KBM-7 (cell line): ENCODE data around the gene TTC24.
"Not testable (repeated sequence)": the region's sequence is repeated elsewhere in the genome, so short reads cannot be mapped to it uniquely, and the experiment has no call there.

Experiments used
- DNase-seq: peaks from one replicate; pipeline ENCODE4 v3.0.0-alpha.2; 2015
- in situ Hi-C: fragments of 300-500 bp; cut with MboI; formaldehyde crosslinking; loops from 2 replicates; pipeline ENCODE4 v1.14.3; 2020; ENCODE audit warnings: low sequenced_read_pairs, low pct_unique_long_range_greater_than_20kb, mixed read lengths

The TTC24 gene

DNA sequence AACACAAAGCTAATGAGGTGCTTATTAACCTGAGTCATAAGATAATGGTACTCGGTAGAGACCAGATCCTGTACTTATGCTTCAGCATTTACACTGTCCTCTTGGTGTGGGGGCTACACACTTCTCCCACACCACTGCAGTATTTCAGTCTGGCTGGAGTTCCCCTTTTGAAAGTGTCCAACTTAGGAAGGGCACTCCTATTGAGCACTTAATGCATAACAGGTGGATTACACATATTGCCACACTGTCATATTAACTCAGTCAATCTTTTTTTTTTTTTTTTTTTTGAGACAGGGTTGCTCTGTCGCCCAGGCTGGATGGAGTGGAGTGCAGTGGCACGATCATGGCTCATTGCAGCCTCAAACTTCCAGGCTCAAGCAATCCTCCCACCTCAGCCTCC lies 20.3 kb downstream of the TTC24 start:
- peak; percentile 83 for DNase-seq
- in situ Hi-C loops = loop anchor here (10.0 kb wide), 1 partner anchor 135 kb away; no protein-coding TSS in a partner anchor

DNA sequence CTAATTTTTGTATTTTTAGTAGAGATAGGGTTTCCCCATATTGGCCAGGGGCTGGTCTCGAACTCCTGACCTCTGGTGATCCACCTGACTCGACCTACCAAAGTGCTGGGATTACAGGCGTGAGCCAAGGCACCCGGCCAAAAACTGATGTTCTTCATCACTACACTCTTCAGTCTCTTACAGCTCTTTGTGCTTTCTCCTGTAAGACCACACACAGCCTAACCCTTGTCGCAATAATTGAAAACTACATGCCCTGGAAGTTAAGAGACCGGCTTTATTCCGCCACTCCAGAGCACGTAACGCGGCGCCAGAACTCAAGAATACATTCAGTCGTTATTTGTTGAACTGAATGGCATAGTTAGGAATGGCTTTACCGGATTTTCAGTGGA lies 21.2 kb downstream of the TTC24 start:
- in situ Hi-C loops = no loop called here
- DNase-seq = no peak

DNA sequence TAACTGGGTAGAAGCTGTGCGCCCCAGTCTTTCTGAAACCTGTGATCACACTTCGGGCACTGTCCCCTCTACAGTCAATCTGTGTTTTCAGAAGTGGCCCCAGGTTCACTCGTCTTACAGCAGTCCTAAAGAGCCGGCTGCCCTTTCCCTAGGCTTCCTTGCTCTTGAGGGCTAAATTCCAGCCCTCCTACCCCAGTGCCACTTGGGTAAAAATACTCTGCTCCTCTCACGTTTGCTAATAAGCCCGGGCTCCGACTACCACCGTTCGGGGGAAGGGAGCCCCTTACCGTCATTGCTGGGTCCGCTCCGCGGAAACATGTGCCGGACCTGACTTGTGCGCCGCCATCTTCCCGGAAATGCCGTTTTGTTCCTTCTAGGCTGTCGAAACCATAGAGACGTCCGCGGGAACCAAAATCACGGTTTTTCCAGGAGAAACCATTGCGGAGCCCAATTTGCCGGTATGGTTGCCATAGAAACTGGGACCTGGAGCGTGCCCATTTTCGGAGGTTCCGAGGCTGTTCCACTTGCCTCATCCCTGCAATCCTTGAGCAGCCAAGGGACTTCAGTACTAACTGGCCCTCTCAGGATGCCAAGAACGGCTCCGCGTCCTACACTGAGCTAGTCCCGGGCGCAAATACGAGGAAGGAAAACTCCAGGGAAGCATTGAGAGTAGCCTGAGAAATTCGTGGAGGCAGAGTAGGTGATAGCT lies 21.8 kb downstream of the TTC24 start, which contains the start of gene GPATCH4:
Gene GPATCH4 (minus strand): TSS at position 358 of the 709 bp plus-strand sequence.
- peak; percentile 87 for DNase-seq
- in situ Hi-C loops = no loop called here

DNA sequence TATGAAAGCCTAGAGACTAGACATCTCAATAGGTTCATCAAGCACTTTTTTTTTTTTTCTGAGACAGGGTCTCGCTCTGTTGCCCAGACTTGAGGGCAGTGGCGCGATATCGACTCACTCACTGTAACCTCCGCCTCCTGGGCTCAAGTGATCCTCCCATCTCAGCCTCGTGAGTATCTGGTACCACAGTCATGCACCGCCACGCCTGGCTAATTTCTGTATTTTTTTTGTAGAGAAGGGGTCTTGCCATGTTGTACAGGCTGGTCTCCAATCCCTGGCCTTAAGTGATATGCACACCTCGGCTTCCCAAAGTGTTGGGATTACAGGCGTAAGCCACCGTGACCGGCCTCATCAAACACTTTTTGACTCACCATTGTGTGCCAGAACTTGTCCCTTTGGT lies 22.4 kb downstream of the TTC24 start:
- in situ Hi-C loops = no loop called here
- no peak for DNase-seq

DNA sequence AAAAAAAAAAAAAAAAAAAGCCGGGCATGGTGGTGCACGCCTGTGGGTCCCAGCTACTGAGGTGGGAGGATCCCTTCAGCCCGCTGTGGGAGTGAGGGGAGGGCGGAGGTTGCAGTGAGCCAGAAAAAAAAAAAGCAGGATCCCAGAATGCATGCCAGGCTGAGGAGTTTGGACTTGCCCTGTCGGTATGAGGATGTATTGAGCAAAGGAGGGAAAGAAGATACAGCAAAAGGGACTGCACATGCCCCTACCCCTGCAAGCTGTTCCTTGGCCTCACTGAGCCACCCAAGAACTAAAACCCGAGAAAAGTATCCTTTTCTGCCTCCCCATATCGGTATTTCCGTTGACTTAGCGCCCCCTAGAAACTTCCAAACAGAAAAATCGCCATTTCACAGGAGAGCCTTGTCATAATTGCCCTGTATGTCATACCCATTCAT lies 23.1 kb downstream of the TTC24 start:
- DNase-seq = peak; percentile 52
- in situ Hi-C loops = no loop called here

DNA sequence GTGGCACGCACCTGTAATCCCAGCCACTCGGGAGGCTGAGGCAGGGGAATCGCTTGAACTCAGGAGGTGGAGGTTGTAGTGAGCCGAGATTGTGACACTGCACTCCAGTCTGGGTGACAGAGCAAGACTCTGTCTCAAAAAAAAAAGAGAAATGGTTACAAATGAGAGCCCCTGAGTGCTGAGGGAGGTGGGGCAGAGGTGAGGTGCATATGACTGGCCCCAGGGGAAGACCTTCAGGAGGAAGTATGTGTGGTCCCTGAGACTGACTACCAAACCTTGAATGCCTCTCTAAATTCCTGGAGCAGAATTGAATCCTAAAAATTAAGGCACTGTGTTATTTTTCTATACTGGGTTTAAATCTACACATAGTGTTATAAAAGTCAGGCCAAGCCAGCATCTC lies 27.8 kb downstream of the TTC24 start:
- DNase-seq, in situ Hi-C loops: not testable (repeated sequence)

DNA sequence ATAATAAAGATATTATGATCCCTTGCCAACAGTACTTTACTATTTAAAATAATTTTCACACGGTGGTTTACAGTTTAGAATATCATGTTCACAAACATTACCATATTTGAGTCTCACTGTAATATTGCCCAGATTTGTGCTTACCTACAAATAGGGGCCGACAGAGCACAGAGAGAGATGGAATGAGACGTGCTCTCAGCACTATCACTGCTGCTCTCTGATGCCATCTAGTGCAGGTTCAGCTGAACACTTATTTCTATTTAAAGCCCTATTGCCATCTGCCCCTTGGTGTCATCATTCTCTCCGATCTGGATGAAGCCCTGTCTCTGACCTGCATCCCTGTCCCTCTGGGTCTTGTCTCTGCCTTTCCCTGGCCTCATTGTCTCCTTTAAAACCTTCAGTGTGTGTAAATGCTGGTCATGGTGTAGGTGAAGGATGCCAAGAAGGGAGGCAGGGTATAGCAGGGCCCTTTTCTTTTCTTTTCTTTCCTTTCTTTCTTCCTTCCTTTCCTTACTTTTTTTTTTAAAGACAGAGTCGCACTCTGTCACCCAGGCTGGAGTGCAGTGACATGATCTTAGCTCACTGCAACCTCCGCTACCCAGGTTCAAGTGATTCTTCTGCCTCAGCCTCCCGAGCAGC lies 28.6 kb downstream of the TTC24 start:
- peak; percentile 79 for DNase-seq
- in situ Hi-C loops = no loop called here

DNA sequence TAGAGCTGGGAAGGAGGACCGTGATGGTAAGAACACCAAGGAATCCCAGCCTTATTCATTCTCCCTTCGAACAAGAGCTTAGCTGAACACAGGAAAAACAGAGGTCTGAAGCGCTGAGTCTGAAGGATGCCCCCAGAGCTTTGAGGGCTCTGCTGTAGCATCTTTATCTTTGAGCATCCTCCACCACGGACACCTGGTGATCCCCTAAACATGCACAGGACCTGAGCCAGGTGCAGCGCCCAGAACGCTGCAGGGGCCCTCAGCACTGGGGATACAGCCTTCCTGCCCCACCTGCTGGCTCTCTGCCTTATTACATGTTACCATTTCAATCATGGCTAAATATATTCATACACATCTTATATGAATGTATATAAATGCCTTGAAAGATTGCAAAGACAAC lies 29.5 kb downstream of the TTC24 start:
- in situ Hi-C loops = no loop called here
- peak; percentile 48 for DNase-seq

DNA sequence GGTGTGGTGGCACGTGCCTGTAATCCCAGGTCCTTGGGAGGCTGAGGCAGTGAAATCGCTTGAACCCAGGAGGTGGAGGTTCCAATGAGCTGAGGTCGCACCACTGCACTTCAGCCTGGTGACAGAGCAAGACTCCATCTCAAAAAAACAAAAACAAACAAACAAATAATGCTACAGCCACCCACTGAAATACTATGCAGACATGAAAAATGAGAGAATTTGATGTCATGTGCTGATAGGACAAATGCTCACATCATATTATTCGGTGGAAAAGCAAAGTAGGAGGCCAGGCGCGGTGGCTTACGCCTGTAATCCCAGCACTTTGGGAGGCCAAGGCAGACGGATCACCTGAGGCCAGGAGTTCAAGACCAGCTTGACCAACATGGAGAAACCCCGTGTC lies 30.5 kb downstream of the TTC24 start:
- DNase-seq, in situ Hi-C loops: not testable (repeated sequence)

DNA sequence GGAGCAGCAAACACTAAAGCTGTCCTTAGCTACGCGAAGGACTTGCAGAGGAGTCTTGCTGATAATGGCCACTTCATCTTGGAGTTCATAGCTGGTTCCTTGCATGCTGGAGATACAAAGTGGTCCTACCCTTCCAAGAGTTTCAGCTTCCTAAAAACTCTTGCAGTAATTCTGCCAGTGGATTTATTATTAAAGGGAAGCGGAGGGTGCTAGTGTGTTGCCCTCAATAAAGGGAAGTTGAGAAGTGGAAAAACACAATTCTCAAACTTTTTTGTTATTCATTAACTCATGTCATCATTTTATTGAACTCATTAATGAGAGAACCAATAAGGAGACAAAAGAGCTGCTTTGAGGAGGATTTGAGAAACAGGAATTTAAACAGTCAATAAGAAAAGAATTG lies 33.1 kb downstream of the TTC24 start:
- in situ Hi-C loops = no loop called here
- DNase-seq = no peak

DNA sequence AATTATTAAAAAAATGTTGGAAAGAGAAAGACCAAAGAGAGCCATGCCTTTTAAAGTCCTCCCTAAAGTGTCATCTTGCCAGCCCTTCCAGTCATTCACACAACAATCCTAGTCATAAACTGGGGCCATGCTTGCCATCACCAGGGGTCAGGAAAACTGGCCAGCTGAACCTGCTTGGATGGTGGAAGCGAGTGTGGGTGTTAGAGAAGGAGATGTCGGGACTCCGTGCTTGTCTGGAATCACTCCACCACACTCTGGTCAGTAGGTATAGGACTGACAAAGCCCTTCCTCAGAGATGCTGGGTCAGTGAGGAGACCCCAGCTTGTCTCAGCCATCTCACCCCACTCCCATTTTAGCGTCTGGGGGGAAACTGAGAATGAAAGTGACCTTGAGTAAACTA lies 36.4 kb downstream of the TTC24 start:
- in situ Hi-C loops = no loop called here
- DNase-seq = no peak

DNA sequence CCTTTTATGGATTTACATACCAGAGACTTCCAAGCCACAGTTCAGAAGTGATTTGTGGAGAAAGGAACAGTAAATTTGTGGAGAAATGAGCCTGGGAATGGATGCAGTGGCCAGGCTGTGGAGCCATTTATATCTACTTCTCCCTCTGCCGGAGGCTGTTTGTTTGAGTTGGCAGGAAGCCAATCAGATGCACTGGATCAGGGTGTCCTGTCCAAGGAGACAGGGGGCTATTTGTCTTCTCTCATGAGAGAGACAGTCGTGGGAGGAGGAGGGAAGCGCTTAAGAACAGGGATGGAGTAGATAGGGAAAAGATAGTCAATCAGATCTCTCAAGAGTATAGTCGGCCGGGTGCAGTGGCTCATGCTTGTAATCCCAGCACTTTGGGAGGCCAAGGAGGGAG lies 36.9 kb downstream of the TTC24 start:
- no peak for DNase-seq

DNA sequence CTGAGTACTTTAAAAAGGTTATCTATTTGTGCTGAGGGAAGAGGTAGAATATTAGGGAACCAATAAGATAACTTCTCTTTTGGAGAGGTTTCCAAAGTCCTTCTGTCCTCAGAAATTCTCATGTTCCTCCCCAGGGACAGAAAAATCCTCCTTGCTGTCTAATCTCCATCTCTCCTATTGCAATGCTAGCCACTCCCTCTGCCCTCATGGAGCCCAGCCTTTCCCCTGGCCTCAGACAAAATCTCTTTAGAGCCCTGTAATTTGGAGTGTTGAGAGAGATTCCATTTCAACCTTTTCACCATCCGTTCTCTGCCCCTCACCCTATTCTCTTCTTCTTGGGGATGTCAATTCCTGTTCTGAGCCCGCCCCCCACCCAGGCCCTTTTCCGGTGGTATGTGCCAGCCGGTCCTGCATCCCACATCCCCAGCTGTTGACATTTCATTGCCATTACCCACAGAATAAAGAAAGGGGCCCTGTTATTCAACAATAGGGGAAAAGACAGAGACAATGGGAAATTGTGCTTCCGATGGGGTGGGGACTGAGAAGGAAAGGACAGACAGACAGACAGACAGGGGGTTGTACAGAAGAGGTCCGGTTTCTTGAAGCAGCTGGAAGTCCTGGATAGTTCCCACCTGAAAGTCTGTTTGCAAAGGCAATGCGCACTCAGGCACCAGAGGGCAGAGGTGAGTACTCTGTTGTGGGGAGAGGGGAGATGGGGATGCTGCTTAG lies 39.5 kb downstream of the TTC24 start, which contains the start of gene HAPLN2:
Gene HAPLN2 (plus strand): TSS at position 563 of the 729 bp plus-strand sequence. CDS start 4,076 bp downstream, outside the sequence.
- peak; percentile 42 for DNase-seq
- in situ Hi-C loops = no loop called here

More for the DNA sequence above, 36.9 kb downstream of the TTC24 start:
- in situ Hi-C loops = no loop called here

DNA sequence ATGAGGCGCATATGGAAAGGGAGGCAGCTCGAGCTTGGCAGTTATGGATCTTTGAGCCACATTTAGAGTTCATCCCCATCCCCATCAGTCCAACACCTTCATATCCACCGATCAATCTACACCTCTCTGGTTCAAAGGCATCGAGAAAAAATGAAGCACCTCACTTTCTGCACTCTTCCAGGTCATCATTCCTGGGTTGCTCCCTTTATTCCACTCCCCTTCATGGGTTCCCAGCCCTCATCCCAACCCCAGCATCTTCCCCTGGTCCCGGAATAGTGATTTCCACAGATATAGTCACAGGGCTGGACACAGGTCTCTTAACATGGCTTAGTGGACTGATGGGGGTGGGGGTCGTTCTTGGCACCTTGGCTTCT lies 40.0 kb downstream of the TTC24 start:
- DNase-seq = no peak
- in situ Hi-C loops = no loop called here

DNA sequence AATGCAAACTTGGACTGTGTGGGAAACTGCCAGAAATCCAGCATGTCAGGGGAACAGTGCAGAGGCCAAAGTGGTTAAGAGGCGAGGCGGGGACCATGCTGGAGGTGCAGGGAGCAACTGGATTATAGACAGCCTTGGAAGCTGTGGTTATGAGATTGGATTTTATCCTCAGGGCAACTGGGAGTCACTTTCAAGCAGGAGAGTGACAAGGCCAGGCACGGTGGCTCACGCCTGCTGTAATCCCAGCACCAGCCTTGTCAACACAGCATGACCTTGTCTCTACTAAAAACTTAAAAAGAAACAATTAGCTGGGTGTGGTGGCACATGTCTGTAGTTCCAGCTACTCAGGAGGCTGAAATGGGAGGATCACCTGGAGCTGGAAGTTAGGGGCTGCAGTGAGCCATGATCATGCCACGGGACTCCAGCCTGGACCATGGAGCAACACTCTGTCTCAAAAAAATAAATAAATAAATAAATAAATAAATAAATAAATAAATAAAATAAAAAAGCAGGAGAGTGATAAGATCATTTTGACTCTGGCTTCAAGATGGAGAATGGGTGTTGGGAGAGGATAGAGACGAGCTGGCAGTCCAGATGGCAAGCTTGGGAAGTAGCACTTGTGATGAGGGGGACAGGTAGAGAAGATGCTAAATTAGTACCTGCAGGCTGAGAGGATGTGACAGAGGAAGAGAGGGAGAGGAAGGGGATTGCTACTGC lies 43.2 kb downstream of the TTC24 start:
- in situ Hi-C loops = no loop called here
- no peak for DNase-seq

DNA sequence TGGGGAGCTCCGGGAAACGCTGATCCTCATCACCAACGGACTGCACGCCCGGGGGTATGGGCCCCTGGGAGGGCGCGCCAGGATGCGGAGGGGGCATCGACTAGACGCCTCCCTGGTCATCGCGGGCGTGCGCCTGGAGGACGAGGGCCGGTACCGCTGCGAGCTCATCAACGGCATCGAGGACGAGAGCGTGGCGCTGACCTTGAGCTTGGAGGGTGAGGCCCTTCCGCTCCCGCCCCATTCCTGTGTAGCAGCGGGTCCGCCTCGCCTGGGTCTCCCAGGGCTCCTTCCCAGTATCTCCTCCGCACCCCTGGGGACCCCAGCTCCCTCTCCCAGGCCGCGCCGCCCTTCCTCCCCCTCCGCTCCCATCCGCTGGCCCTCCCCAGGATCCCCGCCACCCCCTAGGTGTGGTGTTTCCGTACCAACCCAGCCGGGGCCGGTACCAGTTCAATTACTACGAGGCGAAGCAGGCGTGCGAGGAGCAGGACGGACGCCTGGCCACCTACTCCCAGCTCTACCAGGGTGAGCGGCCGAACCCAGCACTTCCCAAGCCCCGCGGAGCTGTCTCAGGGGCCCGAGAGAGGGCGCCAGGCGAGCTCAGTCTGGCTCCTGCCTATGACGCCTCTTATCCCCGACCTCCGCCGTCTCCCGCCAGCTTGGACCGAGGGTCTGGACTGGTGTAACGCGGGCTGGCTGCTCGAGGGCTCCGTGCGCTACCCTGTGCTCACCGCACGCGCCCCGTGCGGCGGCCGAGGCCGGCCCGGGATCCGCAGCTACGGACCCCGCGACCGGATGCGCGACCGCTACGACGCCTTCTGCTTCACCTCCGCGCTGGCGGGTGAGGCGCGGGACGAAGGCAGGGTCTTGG lies 44.7 kb downstream of the TTC24 start:
- in situ Hi-C loops = no loop called here
- DNase-seq = peak; percentile 56

DNA sequence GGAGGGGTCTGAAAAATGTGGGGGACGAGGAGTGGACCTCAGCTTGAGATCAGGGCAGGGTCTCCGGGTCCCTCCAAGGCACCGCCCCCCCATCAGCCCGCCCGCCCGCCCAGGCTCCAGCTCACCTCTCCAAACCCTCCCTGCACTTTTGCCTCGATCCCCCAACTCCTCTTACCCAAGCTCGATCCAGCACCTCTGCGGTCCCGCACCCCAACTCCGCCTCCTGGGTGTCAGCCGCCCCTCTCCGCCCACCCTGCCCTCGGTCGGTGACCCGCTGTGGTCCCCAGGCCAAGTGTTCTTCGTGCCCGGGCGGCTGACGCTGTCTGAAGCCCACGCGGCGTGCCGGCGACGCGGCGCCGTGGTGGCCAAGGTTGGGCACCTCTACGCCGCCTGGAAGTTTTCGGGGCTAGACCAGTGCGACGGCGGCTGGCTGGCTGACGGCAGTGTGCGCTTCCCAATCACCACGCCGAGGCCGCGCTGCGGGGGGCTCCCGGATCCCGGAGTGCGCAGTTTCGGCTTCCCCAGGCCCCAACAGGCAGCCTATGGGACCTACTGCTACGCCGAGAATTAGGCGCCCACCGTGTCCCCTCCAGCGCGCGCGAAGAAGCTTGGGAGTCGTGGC lies 45.4 kb downstream of the TTC24 start:
- in situ Hi-C loops = no loop called here
- DNase-seq = no peak

DNA sequence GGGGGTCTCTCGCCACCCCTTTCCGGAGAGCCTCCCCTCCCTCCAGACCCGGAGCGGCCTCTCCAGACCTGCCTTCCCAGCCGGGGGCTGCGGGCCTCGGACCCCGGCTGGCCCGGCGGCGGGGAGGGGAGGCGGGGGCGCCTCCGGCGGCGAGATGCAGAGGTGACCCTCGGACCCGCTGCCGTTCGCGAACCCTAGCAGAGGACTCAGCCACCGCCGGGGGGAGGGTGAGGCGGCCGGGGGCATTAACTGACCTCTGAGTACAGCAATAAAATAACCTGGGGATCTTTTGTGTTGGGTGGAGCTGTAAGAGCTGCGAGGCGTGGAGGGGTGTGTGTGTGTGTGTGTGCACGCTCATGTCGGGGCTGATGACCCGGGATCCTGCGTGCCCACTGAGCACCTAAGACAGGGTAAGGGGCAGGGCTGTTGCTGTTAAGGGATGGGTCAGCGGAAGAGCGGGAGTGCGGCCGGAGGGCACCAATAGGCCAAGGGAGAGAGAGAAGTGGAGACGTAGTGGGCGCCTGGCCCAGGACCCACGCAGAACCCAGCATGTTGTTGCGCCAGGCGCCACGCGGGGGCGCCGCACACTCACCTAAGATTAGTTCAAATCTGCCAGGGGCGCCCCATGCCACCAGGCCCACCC lies 46.0 kb downstream of the TTC24 start:
- DNase-seq = peak; percentile 65
- in situ Hi-C loops = no loop called here
